ENCODE data around the gene SLC4A9.

The SLC4A9 gene

GRCh38 chr5:140372971-140373487 is 13.0 kb downstream of the SLC4A9 start (continued):
- TF ChIP-seq MZF1 (tag by site-specific recombination; IDR thresholded peaks at IDR 0.05; ENCODE audit: borderline replicate concordance) (no peak), ZNF26 (tag by site-specific recombination; IDR thresholded peaks at IDR 0.05) (no peak), ZNF157 (tag by site-specific recombination; IDR thresholded peaks at IDR 0.05) (no peak), ZNF521 (tag by site-specific recombination; IDR thresholded peaks at IDR 0.05) (no peak), ZNF660 (tag by site-specific recombination; IDR thresholded peaks at IDR 0.05) (no peak), ZNF18 (tag by site-specific recombination; IDR thresholded peaks at IDR 0.05) (no peak), ZNF791 (tag by site-specific recombination; IDR thresholded peaks at IDR 0.05) (no peak), ZNF394 (tag by site-specific recombination; IDR thresholded peaks at IDR 0.05; ENCODE audit: borderline replicate concordance) (no peak), ZNF423 (tag by site-specific recombination; IDR thresholded peaks at IDR 0.05) (no peak), TCF7L2 (IDR thresholded peaks at IDR 0.05; ENCODE audit: borderline replicate concordance, low read depth, low read length) (no peak), KLF16 (tag by site-specific recombination; IDR thresholded peaks at IDR 0.05) (peak; percentile 85), ZNF280D (tag by site-specific recombination; IDR thresholded peaks at IDR 0.05) (no peak), ZSCAN5A (tag by site-specific recombination; IDR thresholded peaks at IDR 0.05) (no peak), ZNF274 (IDR thresholded peaks at IDR 0.05; ENCODE audit: low read length) (no peak), ZNF274 (tag by site-specific recombination; IDR thresholded peaks at IDR 0.05; ENCODE audit: borderline replicate concordance) (no peak), RBAK (tag by site-specific recombination; IDR thresholded peaks at IDR 0.05) (no peak), TSHZ1 (tag by site-specific recombination; IDR thresholded peaks at IDR 0.05; ENCODE audit: borderline replicate concordance) (no peak), KLF10 (tag by site-specific recombination; IDR thresholded peaks at IDR 0.05) (peak; percentile 66), SCRT1 (tag by site-specific recombination; IDR thresholded peaks at IDR 0.05; ENCODE audit: borderline replicate concordance) (no peak), ZNF16 (tag by site-specific recombination; IDR thresholded peaks at IDR 0.05; ENCODE audit: low read depth) (no peak), ZNF747 (tag by site-specific recombination; IDR thresholded peaks at IDR 0.05) (no peak), ZNF561 (tag by site-specific recombination; IDR thresholded peaks at IDR 0.05; ENCODE audit: borderline replicate concordance) (no peak), EGR2 (tag by site-specific recombination; IDR thresholded peaks at IDR 0.05; ENCODE audit: low read depth) (peak; percentile 92), GLIS1 (tag by site-specific recombination; IDR thresholded peaks at IDR 0.05) (peak; percentile 78), HOXA7 (CRISPR knock-in tag; IDR thresholded peaks at IDR 0.05; ENCODE audit: borderline replicate concordance) (no peak), ZSCAN30 (tag by site-specific recombination; IDR thresholded peaks at IDR 0.05) (no peak), ZNF664 (tag by site-specific recombination; IDR thresholded peaks at IDR 0.05) (no peak), ZNF704 (tag by site-specific recombination; IDR thresholded peaks at IDR 0.05) (no peak), SCRT2 (tag by site-specific recombination; IDR thresholded peaks at IDR 0.05) (no peak), ZNF785 (tag by site-specific recombination; IDR thresholded peaks at IDR 0.05) (no peak)
